Fibroblast of lung (primary cell): ENCODE results near the gene SLC26A8.

Experiments used
- CTCF ChIP-seq, 2 donors: IDR thresholded peaks in 1 of 2; conservative IDR thresholded peaks in 1 of 2; 1 replicate in 1 of 2; 2 replicates in 1 of 2; pipeline ENCODE4 v1.5.1; 2011 to 2012; ENCODE audit warnings: low read length in 2 of 2, control low read depth in 1 of 2, inconsistent platforms in 1 of 2, low read depth in 1 of 2, mild to moderate bottlenecking in 1 of 2
- EZH2 ChIP-seq: IDR thresholded peaks from 2 replicates; pipeline ENCODE4 v1.5.1; 2012; ENCODE audit warnings: low read length, control low read depth, mild to moderate bottlenecking; ENCODE audit errors: missing control alignments

GRCh38 chr6:35911871-35912653 is 112.4 kb downstream of the SLC26A8 start:
- TF ChIP-seq CTCF (conservative IDR thresholded peaks at IDR 0.05 in 1 of 2, IDR thresholded peaks at IDR 0.05 in 1 of 2; ENCODE audit: low read depth in 1 of 2, low read length in 2 of 2) (no peak), EZH2 (no peak)
